ENCODE measurements around the gene EXOC6B. TPM values are rescaled to one million over a fixed set of nuclear protein-coding genes. Genes with fewer than 3 reads are reported as not detected.

EXOC6B gene
- total RNA-seq, 4 donors from 2014 or later: 21.0 to 57.7 (median 36.1) TPM

DNA sequence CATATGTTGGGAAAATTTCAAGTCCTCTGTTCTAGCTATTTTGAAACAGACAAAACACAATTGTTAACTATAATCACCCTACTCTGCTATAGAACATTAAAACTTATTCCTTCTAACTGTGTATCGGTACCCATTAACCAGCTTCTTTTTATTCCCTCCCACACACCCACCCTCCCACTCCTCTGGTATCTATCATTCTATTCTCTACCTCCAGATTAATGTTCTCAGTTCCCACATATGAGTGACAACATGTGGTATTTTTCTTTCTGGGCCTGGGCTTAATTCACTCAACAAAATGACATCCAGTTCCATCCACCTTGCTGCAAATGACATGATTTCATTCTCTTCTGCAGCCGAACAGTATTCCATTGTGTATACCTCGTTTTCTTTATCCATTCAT is 43.3 kb downstream of the EXOC6B start:
- WGBS, 2 donors: 74 to 98% methylated on average over 3 of the region's 3 CpGs
- Histone ChIP-seq H3K27me3 (no peaks in the 10 kb centered on the region), H3K27ac (no peak overlapping the region), H3K4me1 (peaks cover 0 to 27% (median 3%) of the 10 kb centered on the region in 3 donors), H3K4me3 (no peak overlapping the region), H3K36me3 (peaks cover 0 to 20% (median 0%) of the 10 kb centered on the region in 3 donors), H3K9me3 (no peaks in the 10 kb centered on the region)
- intact Hi-C loops (cut with DNase I): no loop called here
- TF ChIP-seq POLR2A (IDR thresholded peaks at IDR 0.05): no peak
- TF ChIP-seq, protein P1, sequence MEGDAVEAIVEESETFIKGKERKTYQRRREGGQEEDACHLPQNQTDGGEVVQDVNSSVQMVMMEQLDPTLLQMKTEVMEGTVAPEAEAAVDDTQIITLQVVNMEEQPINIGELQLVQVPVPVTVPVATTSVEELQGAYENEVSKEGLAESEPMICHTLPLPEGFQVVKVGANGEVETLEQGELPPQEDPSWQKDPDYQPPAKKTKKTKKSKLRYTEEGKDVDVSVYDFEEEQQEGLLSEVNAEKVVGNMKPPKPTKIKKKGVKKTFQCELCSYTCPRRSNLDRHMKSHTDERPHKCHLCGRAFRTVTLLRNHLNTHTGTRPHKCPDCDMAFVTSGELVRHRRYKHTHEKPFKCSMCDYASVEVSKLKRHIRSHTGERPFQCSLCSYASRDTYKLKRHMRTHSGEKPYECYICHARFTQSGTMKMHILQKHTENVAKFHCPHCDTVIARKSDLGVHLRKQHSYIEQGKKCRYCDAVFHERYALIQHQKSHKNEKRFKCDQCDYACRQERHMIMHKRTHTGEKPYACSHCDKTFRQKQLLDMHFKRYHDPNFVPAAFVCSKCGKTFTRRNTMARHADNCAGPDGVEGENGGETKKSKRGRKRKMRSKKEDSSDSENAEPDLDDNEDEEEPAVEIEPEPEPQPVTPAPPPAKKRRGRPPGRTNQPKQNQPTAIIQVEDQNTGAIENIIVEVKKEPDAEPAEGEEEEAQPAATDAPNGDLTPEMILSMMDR (IDR thresholded peaks at IDR 0.05): no peak
- no peak for DNase-seq

DNA sequence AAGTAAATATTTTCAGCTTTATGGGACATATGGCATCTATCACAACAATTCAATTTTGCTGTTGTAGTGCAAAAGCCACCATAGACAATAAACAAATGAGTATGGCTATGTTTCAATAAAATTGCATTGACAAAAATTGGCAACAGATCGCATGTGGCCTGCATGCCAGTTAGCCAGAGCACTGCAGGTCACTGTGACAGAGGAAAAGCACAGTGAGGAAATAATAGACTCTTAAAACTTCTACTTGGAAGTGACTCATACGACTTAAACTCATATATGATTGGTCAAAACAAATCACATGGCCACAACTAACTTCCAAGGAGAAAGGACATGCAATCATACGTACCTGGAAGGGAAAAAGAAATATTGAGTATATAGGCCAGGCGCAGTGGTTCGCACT is 44.4 kb downstream of the EXOC6B start:
- WGBS, 2 donors: 76 to 79% methylated on average over 5 of the region's 5 CpGs
- H3K9me3 ChIP-seq: no peaks in the 10 kb centered on the region
- H3K27me3 ChIP-seq: no peaks in the 10 kb centered on the region
- peaks cover 0 to 26% (median 0%) of the 10 kb centered on the region in 3 donors for H3K36me3 ChIP-seq
- intact Hi-C loops (cut with DNase I): no loop called here
- H3K27ac ChIP-seq: peak overlapping the region in 1 of 4 donors; percentile 3
- H3K4me1 ChIP-seq: peaks cover 0 to 27% (median 3%) of the 10 kb centered on the region in 3 donors
- DNase-seq: no peak
- TF ChIP-seq, protein P1 (IDR thresholded peaks at IDR 0.05): no peak
- no peak for TF ChIP-seq POLR2A (IDR thresholded peaks at IDR 0.05)
- H3K4me3 ChIP-seq: no peak overlapping the region

DNA sequence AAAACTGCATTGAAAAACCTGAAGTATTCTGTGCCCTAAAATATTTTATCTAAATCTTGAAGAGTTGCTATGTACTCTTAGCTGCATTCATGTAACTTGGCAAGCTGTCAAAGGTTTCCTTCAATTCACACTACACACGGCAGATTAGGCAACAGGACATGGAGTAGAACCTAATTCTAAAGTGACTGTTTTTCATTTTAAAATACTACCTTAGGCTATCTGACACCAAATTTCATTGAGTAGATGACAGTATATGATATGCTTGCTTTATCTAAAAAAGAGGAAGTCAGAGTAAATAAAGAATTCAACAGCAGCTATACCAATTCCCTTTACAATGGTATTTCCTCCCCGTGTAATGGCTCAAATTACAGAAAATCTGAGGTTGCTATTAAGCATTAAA is 45.4 kb downstream of the EXOC6B start:
- Histone ChIP-seq H3K4me1 (peaks cover 0 to 27% (median 3%) of the 10 kb centered on the region in 3 donors), H3K27me3 (no peaks in the 10 kb centered on the region), H3K9me3 (no peaks in the 10 kb centered on the region), H3K36me3 (peaks cover 0 to 26% (median 0%) of the 10 kb centered on the region in 3 donors), H3K4me3 (no peak overlapping the region), H3K27ac (peak overlapping the region in 1 of 4 donors; percentile 3)
- intact Hi-C loops (cut with DNase I): no loop called here
- 28 to 31% methylated on average over 2 of the region's 2 CpGs for WGBS, 2 donors
- no peak for DNase-seq
- TF ChIP-seq, protein P1 (IDR thresholded peaks at IDR 0.05): no peak
- no peak for TF ChIP-seq POLR2A (IDR thresholded peaks at IDR 0.05)

DNA sequence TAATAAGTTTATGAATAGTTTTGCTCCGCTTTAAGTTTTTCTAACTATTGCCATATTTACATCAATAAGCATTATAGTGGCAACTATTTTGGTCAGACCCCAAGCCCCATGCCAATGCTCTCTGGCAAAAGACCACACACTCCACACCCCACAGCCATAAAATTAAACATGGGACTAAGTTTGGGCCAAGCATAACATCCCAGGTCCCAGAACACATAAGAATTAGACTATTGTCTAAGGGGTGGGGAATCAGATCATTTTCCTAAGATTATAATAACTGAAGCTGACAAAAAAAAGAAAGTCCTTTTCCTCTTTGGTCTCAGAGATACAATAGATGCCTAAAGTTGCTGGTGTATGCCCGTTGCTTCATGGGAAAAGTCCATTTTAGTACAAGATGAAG is 46.3 kb downstream of the EXOC6B start:
- Histone ChIP-seq H3K27me3 (no peaks in the 10 kb centered on the region), H3K27ac (peak overlapping the region in 1 of 4 donors; percentile 34), H3K9me3 (no peaks in the 10 kb centered on the region), H3K36me3 (peaks cover 0 to 16% (median 0%) of the 10 kb centered on the region in 3 donors), H3K4me3 (no peak overlapping the region), H3K4me1 (peaks cover 0 to 27% (median 3%) of the 10 kb centered on the region in 3 donors)
- WGBS, 2 donors: 84 to 88% methylated on average over 2 of the region's 2 CpGs
- no peak for DNase-seq
- intact Hi-C loops (cut with DNase I): no loop called here
- TF ChIP-seq POLR2A (IDR thresholded peaks at IDR 0.05): no peak
- TF ChIP-seq, protein P1 (IDR thresholded peaks at IDR 0.05): no peak

DNA sequence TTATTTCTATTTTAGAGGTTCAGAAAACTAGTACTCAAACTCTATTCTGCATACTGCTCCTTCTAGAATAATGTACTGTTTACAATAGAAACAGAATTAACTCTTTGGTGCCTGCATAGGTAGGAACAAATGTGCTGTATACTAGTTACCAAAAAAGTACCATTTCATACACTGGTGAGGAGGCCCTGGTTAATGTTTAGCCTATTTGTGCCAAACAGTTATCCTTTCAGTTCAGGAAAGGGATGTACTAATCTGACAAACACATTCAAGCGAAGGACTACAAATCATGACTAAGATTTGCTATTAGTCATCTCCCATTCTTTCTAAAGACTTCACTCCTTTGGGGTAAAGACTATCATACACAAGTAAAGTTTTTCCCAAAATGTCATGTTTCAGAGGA is 47.4 kb downstream of the EXOC6B start:
- WGBS, 2 donors: 20 to 29% methylated on average over 1 of the region's 1 CpG
- no peak overlapping the region for H3K4me3 ChIP-seq
- no peak for DNase-seq
- peaks cover 0 to 27% (median 3%) of the 10 kb centered on the region in 3 donors for H3K4me1 ChIP-seq
- no peak overlapping the region for H3K27ac ChIP-seq
- TF ChIP-seq, protein P1 (IDR thresholded peaks at IDR 0.05): no peak
- TF ChIP-seq POLR2A (IDR thresholded peaks at IDR 0.05): no peak
- peaks cover 0 to 6% (median 0%) of the 10 kb centered on the region in 3 donors for H3K36me3 ChIP-seq
- intact Hi-C loops (cut with DNase I): no loop called here
- H3K27me3 ChIP-seq: no peaks in the 10 kb centered on the region
- no peaks in the 10 kb centered on the region for H3K9me3 ChIP-seq

Measured in esophagus squamous epithelium (tissue), 5 donors.